ENCODE data around the gene PBX3.

The PBX3 gene

DNA sequence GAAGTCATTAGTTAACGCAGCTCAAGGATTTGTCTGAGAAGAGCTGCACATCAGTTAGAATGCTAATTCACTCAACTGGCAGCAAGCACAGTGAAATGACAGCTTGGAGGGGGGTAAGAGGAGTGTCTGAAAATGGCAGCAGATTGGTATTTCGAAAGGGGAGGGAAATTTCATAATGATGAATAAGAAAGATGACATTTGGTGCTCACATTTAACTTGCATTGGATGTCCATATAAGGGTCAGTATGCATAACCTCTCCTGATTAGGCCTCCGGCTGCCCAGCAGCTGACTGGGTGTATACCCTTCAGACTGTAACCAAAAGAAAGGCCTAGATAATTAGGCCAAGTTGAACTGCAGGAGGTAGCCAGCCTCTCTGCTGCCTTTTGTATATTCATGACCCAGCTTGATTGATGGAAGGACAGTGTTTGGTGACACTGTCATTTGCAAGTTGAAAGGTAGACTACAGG is 131.0 kb downstream of the PBX3 start:
- no peak for DNase-seq (ENCODE audit: low spot score)

DNA sequence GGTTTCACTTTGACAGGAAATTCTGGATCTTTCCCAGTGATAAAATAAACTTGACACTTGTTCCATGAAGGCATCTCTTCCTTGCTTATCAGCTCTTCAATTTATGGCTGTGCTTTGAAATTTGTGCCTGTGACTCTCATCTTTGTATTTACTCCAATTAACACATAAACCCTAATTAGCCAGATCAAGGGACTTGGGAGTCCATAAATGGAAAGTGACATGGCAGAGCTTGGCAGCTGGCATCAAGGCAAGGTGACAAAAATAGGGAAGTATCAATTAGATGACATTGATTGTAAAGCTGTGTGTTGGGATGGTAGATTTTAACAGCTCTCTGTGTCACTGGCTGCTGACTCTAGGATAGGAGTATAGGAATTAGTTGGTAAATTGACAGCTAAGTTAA is 133.9 kb downstream of the PBX3 start:
- DNase-seq (ENCODE audit: low spot score): no peak

- no peak for DNase-seq (ENCODE audit: low spot score)
These were observed 136.5 kb downstream of the PBX3 start for GRCh38 chr9:125883565-125884217.

GRCh38 chr9:125884218-125884595 is 137.0 kb downstream of the PBX3 start:
- DNase-seq (ENCODE audit: low spot score): no peak

DNA sequence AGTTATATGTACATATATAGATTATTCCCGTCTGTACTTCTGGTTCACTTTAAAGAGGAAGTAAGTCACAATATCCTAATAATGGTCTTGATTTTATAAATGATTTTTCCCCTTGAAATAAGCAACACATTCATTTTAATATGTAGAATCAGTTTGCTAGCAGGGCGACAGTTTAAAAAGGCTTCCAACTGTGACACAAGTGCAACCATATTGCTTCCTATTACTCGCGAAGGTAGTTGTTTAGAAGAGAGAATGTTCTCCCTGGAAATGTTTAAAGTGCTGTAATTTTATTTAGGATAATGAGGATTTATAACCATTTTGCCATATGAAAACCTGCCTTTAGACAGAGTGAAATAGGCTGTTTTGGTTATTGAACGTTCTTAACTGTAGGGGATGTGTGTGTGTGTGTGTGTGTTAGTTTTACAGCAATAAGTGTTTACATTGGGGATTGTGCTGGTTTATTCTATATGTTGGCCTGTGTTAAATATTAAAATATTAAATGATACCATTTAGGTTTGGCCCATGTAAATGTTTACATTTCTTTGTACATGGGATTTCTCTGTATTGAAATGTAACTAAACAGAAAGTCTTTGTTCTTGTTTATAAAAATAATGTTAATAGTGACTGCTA is 138.3 kb downstream of the PBX3 start:
- no peak for DNase-seq (ENCODE audit: low spot score)

GRCh38 chr9:125886365-125886764 is 139.2 kb downstream of the PBX3 start:
- no peak for DNase-seq (ENCODE audit: low spot score)

DNA sequence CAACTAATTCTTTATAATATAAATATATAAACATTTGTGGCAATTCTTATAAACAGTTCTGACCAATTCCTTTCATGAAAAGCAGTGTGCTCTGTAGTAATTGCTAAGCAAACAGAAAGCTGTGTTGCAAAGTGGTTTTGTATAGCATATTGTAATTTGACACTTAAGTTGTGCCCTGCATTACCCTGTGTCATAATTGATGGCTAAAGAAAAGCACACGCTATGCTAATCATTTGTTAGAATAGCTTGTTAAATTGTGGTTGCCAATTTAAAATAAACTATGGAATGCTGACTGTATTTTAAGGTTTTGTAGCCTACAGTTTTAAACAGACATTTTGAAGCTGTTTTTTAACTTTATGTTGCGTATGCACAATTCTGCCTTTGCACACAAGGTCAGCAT is 140.0 kb downstream of the PBX3 start:
- no peak for DNase-seq (ENCODE audit: low spot score)

GRCh38 chr9:125888211-125888610 is 141.0 kb downstream of the PBX3 start:
- no peak for DNase-seq (ENCODE audit: low spot score)

DNA sequence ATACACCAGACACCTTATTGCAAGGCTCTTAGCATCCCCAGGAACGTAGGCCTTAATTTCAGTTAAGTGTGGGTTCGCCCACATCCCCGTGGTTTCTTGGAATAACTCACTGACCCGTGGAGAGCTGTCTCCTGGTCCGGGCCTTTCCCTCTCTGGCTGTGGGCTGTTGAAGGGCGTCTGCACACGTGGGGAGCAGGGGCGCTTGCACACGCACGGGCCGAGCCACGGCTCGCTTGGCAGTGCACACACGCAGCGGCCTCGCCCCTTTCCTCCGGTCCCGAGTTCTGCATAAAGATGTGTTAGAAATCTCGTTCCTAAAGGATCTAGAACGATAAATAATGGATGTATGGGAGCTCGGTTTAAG is 141.9 kb downstream of the PBX3 start:
- no peak for DNase-seq (ENCODE audit: low spot score)

DNA sequence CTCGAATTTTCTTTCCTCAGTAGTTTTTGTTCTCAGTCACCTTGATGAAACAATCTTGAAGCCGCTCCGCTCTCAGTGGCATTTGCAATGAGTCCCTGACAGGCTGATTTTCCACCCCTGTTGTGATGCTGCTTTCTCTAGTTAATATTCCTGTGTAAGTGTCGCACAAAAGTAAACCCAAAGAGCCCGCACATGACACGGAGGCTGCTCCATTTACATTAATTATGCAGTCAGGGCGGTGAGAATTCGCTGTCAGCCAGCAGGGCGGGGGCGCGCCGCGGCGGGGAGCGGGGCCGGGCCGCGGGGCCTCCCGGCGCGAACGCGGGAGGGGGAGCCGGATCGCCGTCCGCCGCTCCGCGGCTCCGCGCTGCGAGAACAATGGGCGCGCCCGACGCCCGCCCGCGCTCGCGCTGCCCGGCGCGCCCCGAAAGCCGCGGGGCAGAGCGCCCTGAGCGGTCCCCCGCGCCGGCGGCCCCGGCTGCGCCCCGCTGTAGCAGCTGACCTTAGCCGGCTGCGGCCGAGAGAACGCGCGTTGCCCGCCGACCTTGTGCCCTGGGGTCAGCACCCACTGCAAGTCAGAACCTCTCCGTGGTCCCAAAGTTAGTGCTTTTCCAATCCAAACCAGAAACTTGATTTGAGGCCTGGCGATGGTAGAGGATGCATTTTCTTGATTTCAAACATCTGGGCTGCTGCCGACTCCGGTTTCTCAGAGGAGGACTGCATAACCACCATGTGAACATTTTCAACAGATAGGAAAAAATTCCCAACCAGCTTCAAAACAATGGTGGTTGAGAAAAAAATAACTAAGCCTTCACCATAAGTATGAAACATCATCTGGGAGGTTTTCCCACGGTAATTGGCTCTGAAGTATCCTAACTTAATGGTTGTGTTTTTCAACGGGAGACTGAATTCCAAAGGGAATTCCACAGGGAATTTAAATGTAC is 142.6 kb downstream of the PBX3 start:
- no peak for DNase-seq (ENCODE audit: low spot score)

DNA sequence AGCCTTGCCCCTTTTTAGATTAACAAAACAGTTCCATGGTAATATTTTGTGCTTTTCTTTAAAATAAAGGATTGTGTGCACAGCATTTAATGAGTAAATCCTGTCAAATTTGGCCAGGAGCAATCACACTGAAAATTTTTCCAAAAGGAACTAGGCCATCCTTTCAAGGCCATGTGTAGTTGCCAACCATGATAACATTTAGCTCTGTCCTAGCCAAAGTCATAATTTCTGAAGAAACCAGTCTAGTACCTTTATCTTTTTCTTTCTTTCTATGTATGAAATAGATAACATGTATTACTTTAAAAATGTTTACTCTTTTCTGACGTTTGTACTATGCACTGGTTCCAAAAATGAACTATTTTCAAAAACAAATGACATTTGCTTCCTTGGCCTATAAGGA is 143.7 kb downstream of the PBX3 start:
- no peak for DNase-seq (ENCODE audit: low spot score)

DNA sequence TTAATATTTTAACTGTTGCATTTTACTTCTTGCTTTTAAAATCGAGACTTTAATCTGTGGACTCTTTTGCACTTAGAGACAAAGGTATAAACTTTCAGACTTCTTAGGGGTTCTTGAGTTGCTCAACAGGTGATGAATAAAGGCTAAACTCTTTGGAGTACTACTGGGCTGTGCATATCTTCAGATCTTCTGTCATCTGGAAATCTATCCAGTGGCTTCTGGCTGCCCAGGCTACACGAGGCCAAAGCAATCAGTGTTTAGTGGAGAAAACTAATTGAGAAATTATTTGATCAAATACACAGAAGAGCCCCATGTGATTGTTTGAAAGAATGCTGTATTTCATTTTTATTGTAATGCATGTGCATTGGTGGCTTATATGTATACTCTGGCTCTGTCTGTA is 146.1 kb downstream of the PBX3 start:
- no peak for DNase-seq (ENCODE audit: low spot score)

DNA sequence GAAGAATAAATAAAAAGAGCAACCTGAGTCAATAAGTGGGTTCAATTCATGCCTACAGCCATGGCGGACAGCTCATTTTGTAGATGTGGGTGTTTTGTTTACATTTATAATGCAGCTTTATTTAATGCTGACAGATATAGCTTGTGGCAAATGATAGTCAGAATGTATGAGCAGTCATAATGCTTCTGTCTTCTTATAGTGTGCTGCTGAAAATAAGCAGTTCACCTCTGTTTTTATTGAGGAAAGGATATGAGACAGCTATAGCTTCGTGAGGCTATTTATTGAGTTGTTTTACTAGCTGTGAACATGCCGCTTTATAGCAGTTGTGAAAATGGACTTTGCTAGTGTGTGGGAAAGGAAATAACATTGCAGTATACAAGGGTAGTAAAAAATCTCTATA is 147.4 kb downstream of the PBX3 start:
- no peak for DNase-seq (ENCODE audit: low spot score)

DNA sequence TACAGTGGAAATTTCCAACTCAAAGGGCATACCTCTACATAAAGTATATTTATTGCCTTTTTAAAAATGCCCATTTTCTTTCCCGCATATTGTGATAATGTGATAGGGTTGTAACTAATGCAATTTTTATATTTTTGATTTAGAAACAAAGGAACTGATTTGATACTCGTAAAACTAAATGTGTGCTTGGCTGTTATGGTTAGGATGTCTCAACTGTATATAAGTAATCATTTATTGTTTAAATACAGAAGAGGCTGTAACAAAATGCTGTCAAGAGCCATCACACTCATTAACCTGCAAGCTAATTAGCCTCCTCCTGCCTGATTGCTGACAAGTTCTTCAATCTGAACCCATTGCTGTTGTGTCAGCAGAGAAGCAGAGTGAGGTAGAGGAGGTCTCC is 149.2 kb downstream of the PBX3 start:
- DNase-seq (ENCODE audit: low spot score): no peak

DNA sequence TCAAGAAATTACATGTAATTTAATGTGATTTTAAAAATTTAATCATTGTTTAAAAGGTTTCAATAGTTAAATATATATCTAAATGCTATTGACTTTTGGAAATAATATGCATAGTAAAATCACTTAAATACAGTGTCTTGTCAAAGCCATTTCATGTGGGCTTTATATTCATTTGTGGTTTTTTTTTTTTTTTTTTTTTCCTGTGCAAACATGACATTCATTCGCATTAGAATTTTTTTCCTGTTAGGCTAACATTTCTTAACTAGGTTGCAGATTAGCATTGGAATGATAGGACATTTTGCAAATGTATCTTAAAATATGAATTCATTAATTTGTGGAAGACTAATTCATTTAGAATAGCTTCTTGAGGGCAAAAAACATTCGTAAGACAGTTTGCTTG is 149.8 kb downstream of the PBX3 start:
- no peak for DNase-seq (ENCODE audit: low spot score)

DNA sequence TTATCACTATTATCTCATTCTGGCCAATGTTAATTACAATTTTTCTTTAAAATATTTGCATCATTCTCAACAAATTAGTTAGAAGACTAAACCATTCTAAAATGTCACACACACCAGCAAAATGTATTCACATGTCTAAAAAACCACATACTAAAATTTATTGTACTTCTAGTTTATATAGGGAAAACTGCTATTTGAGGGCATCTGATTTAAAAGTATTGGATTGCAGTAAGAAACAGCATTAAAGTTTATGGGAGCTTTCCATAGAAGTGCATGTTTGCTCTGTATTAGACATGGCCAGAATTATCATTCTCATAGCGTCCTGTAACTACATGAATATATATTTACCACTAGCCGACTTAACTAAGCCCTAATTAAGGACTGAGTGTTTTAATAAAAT is 150.3 kb downstream of the PBX3 start:
- no peak for DNase-seq (ENCODE audit: low spot score)

DNA sequence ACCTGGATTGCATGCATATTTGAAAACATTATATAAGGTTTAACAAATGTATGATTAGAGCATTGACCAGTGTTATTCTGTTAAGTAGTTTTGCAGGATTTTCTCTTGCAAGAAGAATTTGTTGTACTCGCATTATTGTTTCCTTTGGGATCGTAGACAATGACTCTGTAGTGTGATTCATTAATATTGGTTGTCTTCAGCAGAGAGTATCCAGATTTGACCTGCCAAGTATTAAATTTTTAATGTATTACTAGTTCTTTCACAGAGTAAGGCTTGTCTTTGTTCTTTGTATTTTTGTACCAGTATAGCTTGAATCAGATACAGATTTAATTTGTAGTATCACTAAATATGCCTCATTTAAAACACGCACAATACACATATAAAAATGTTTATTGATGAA is 155.0 kb downstream of the PBX3 start:
- DNase-seq (ENCODE audit: low spot score): peak; percentile 21

- no peak for DNase-seq (ENCODE audit: low spot score)
These were observed 155.8 kb downstream of the PBX3 start for GRCh38 chr9:125902831-125903512.

DNA sequence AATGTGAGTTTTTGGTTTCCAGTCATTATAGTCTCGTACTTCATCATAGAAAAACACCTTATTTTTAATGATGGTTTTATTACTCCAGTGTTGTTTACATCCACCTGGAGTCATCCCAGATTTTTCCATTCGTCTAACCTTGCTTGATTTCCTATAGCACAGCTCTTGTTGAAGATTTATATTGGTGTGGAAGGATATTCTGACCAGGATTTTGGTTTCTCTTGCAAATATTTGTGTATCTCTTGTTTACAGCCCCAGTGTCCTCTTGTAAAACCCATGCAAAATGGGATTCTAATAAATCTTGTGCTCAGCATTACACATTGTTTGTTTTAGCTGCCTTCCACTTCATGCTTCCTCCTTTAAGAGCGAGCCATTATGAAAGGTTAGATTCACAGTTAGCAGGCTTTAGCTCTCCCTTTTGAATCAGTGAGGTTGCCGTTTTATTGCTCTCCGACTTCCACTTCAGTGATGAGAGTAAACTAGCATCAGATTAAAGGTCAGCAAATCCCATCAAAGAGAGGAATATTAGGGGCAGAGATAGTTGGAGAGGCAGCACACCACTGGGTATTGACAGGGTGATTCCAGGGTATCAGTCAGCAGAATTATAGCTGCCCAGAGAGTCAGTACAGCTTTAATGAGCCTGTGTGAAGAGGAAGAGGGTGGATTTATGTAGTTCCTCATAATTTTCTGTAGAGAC is 157.1 kb downstream of the PBX3 start:
- no peak for DNase-seq (ENCODE audit: low spot score)

- no peak for DNase-seq (ENCODE audit: low spot score)
These were observed 159.0 kb downstream of the PBX3 start for GRCh38 chr9:125906144-125906543.

GRCh38 chr9:125906893-125907292 is 159.7 kb downstream of the PBX3 start:
- no peak for DNase-seq (ENCODE audit: low spot score)

- no peak for DNase-seq (ENCODE audit: low spot score)
These were observed 161.0 kb downstream of the PBX3 start for GRCh38 chr9:125908136-125908535.

All from kidney capillary endothelial cell (primary cell).